Measurements from ENCODE around the gene ITGAX. TPM values are rescaled to one million over a fixed set of nuclear protein-coding genes. Genes with fewer than 3 reads are reported as not detected.
"Not testable (repeated sequence)": the region's sequence is repeated elsewhere in the genome, so short reads cannot be mapped to it uniquely, and the experiment has no call there.

ITGAX gene
- total and polyA plus RNA-seq, 4 donors = 38.1 to 148 (median 113) TPM

GRCh38 chr16:31413943-31414342, 59.0 kb downstream of the ITGAX start:
- H3K4me1 ChIP-seq (ENCODE audit: control insufficient read depth in 5 of 5, insufficient read depth in 5 of 5, low read length in 5 of 5) = no peaks in the 10 kb centered on the region
- TF ChIP-seq CTCF (IDR thresholded peaks at IDR 0.05; ENCODE audit: control extremely low read depth, extremely low read depth) = no peak
- peaks cover 0 to 7% (median 0%) of the 10 kb centered on the region in 3 donors for H3K27me3 ChIP-seq (ENCODE audit: control insufficient read depth in 3 of 3, insufficient read depth in 3 of 3, low read length in 2 of 3)
- DNase-seq (no peak), ATAC-seq (ENCODE audit: insufficient read depth, low FRiP score) (no peak)
- no peak overlapping the region for H3K4me3 ChIP-seq
- peaks cover 0 to 4% (median 0%) of the 10 kb centered on the region in 4 donors for H3K9me3 ChIP-seq (ENCODE audit: control insufficient read depth in 4 of 4, insufficient read depth in 3 of 4, low read length in 3 of 4)
- H3K9ac ChIP-seq (ENCODE audit: insufficient read depth in 1 of 2, low read length in 2 of 2) = no peak overlapping the region
- no peaks in the 10 kb centered on the region for H3K36me3 ChIP-seq (ENCODE audit: control insufficient read depth in 4 of 4, insufficient read depth in 4 of 4, low read length in 4 of 4)
- WGBS, 2 donors = 83 to 96% methylated on average over 4 of the region's 4 CpGs
- H3K27ac ChIP-seq (ENCODE audit: low read depth in 1 of 2, low read length in 1 of 2) = no peak overlapping the region

GRCh38 chr16:31414706-31415105, 59.7 kb downstream of the ITGAX start:
- H3K36me3 ChIP-seq (ENCODE audit: control insufficient read depth in 4 of 4, insufficient read depth in 4 of 4, low read length in 4 of 4) = no peaks in the 10 kb centered on the region
- H3K9ac ChIP-seq (ENCODE audit: insufficient read depth in 1 of 2, low read length in 2 of 2) = no peak overlapping the region
- no peak overlapping the region for H3K27ac ChIP-seq (ENCODE audit: low read depth in 1 of 2, low read length in 1 of 2)
- H3K9me3 ChIP-seq (ENCODE audit: control insufficient read depth in 4 of 4, insufficient read depth in 3 of 4, low read length in 3 of 4) = peaks cover 0 to 4% (median 0%) of the 10 kb centered on the region in 4 donors
- peaks cover 0 to 7% (median 0%) of the 10 kb centered on the region in 3 donors for H3K27me3 ChIP-seq (ENCODE audit: control insufficient read depth in 3 of 3, insufficient read depth in 3 of 3, low read length in 2 of 3)
- no peaks in the 10 kb centered on the region for H3K4me1 ChIP-seq (ENCODE audit: control insufficient read depth in 5 of 5, insufficient read depth in 5 of 5, low read length in 5 of 5)
- H3K4me3 ChIP-seq = no peak overlapping the region
- no peak for DNase-seq
- ATAC-seq (ENCODE audit: insufficient read depth, low FRiP score) = no peak
- TF ChIP-seq CTCF (IDR thresholded peaks at IDR 0.05; ENCODE audit: control extremely low read depth, extremely low read depth) = no peak
- 74 to 89% methylated on average over 4 of the region's 4 CpGs for WGBS, 2 donors

- TF ChIP-seq CTCF (IDR thresholded peaks at IDR 0.05; ENCODE audit: control extremely low read depth, extremely low read depth) = no peak
- no peak for ATAC-seq (ENCODE audit: insufficient read depth, low FRiP score)
- peaks cover 0 to 7% (median 0%) of the 10 kb centered on the region in 3 donors for H3K27me3 ChIP-seq (ENCODE audit: control insufficient read depth in 3 of 3, insufficient read depth in 3 of 3, low read length in 2 of 3)
- WGBS, 2 donors = 79 to 83% methylated on average over 11 of the region's 11 CpGs
- no peak overlapping the region for H3K27ac ChIP-seq (ENCODE audit: low read depth in 1 of 2, low read length in 1 of 2)
- H3K9ac ChIP-seq (ENCODE audit: insufficient read depth in 1 of 2, low read length in 2 of 2) = no peak overlapping the region
- no peaks in the 10 kb centered on the region for H3K36me3 ChIP-seq (ENCODE audit: control insufficient read depth in 4 of 4, insufficient read depth in 4 of 4, low read length in 4 of 4)
- H3K4me3 ChIP-seq = no peak overlapping the region
- H3K4me1 ChIP-seq (ENCODE audit: control insufficient read depth in 5 of 5, insufficient read depth in 5 of 5, low read length in 5 of 5) = no peaks in the 10 kb centered on the region
- H3K9me3 ChIP-seq (ENCODE audit: control insufficient read depth in 4 of 4, insufficient read depth in 3 of 4, low read length in 3 of 4) = peaks cover 0 to 4% (median 0%) of the 10 kb centered on the region in 4 donors
- no peak for DNase-seq
These were observed 61.4 kb downstream of the ITGAX start for GRCh38 chr16:31416371-31416770.

GRCh38 chr16:31417036-31417435, 62.1 kb downstream of the ITGAX start:
- WGBS, 2 donors = 79 to 95% methylated on average over 2 of the region's 2 CpGs
- not testable (repeated sequence) for H3K27me3 ChIP-seq (ENCODE audit: control insufficient read depth in 3 of 3, insufficient read depth in 3 of 3, low read length in 2 of 3); H3K4me3 ChIP-seq; H3K9ac ChIP-seq (ENCODE audit: insufficient read depth in 1 of 2, low read length in 2 of 2); H3K27ac ChIP-seq (ENCODE audit: low read depth in 1 of 2, low read length in 1 of 2); H3K4me1 ChIP-seq (ENCODE audit: control insufficient read depth in 5 of 5, insufficient read depth in 5 of 5, low read length in 5 of 5); H3K9me3 ChIP-seq (ENCODE audit: control insufficient read depth in 4 of 4, insufficient read depth in 3 of 4, low read length in 3 of 4); H3K36me3 ChIP-seq (ENCODE audit: control insufficient read depth in 4 of 4, insufficient read depth in 4 of 4, low read length in 4 of 4); ATAC-seq (ENCODE audit: insufficient read depth, low FRiP score); DNase-seq
